Mucosa of descending colon (tissue), 3 donors: ENCODE results near the gene SAA1. TPM values are rescaled to one million over a fixed set of nuclear protein-coding genes. Genes with fewer than 3 reads are reported as not detected.

Experiments
- ATAC-seq: fragments of 200-7000 bp; cut with Tn5 transposase; one replicate; pipeline ENCODE4 v1.9.1; 2020; ENCODE audit warnings: mild to moderate bottlenecking, moderate library complexity
- DNase-seq, 3 donors: peaks; one replicate each; pipeline ENCODE4 v3.0.0-alpha.2; 2020
- H3K36me3 ChIP-seq: fragments of 200-600 bp; one replicate; pipeline ENCODE4 v1.8.0; 2021; ENCODE audit warnings: low read depth, mild to moderate bottlenecking
- H3K4me1 ChIP-seq: fragments of 200-600 bp; one replicate; pipeline ENCODE4 v1.8.0; 2021; ENCODE audit warnings: low read depth, mild to moderate bottlenecking
- H3K4me3 ChIP-seq: fragments of 200-600 bp; one replicate; pipeline ENCODE4 v1.8.0; 2021; ENCODE audit warnings: mild to moderate bottlenecking
- H3K9me3 ChIP-seq: fragments of 200-600 bp; one replicate; pipeline ENCODE4 v1.8.0; 2021; ENCODE audit warnings: mild to moderate bottlenecking
- CTCF ChIP-seq: fragments of 200-600 bp; IDR thresholded peaks from one replicate; pipeline ENCODE4 v1.8.0; 2022; ENCODE audit warnings: antibody characterized with exemption, mild to moderate bottlenecking
- intact Hi-C, 2 donors: fragments of 100-400 bp; cut with DNase I in 1 of 2; cut with micrococcal nuclease in 1 of 2; formaldehyde crosslinking; loops; one replicate each; pipeline versions ENCODE4 v1.11.0 to v1.11.1; 2022; cut with DNase I, micrococcal nuclease
- total RNA-seq, 3 donors: library from RNA; stranded (reverse); fragmentation: NEBNext Ultra II Directional in 2 of 3; extraction: Animal tissue kit (Norgen Biotek cat#: 25700) in 2 of 3; gene quantifications; one replicate each; pipeline versions ENCODE4 v1.2.1 to v1.2.4, GENCODE V29; 2021 to 2023
- donor health status: DM: no; HTN: no; CAD: no; lungs with moderate emphysema.
- donor health status: DM: no; HTN: no; CAD: no.
- donor health status: DM: no; HTN: yes; CAD: no.

Gene SAA1
- total RNA-seq, 3 donors from 2014 or later: 3.9 to 11.3 (median 8.0) TPM

GRCh38 chr11:18313965-18314763 is 48.1 kb downstream of the SAA1 start:
- DNase-seq (no peak), ATAC-seq (no peak)
- intact Hi-C loops: no loop called here
- TF ChIP-seq CTCF: no peak
- no peaks in the 10 kb centered on the region for H3K9me3 ChIP-seq
- no peaks in the 10 kb centered on the region for H3K36me3 ChIP-seq
- no peaks in the 10 kb centered on the region for H3K4me1 ChIP-seq
- H3K4me3 ChIP-seq: no peak overlapping the region

GRCh38 chr11:18314784-18315523 is 48.9 kb downstream of the SAA1 start:
- no peak for DNase-seq
- H3K4me1 ChIP-seq: no peaks in the 10 kb centered on the region
- intact Hi-C loops: no loop called here
- no peak overlapping the region for H3K4me3 ChIP-seq
- H3K9me3 ChIP-seq: no peaks in the 10 kb centered on the region
- TF ChIP-seq CTCF: no peak
- no peaks in the 10 kb centered on the region for H3K36me3 ChIP-seq
- no peak for ATAC-seq

- ATAC-seq: no peak
- H3K9me3 ChIP-seq: no peaks in the 10 kb centered on the region
- DNase-seq: no peak
- intact Hi-C loops: no loop called here
- no peaks in the 10 kb centered on the region for H3K36me3 ChIP-seq
- no peak overlapping the region for H3K4me3 ChIP-seq
- no peak for TF ChIP-seq CTCF
- peaks cover 2% of the 10 kb centered on the region for H3K4me1 ChIP-seq
Observed at GRCh38 chr11:18315893-18316292, 49.8 kb downstream of the SAA1 start.

- intact Hi-C loops: no loop called here
- no peak for DNase-seq
Observed at GRCh38 chr11:18317551-18317950, 51.5 kb downstream of the SAA1 start.

More at GRCh38 chr11:18317551-18317950, 51.5 kb downstream of the SAA1 start:
- Histone ChIP-seq H3K4me1 (peaks cover 8% of the 10 kb centered on the region), H3K9me3 (no peaks in the 10 kb centered on the region), H3K4me3 (no peak overlapping the region), H3K36me3 (no peaks in the 10 kb centered on the region)
- ATAC-seq: no peak
- TF ChIP-seq CTCF: no peak

Other genes with a start within 250 kb of the SAA1 start
- 10 to 100 TPM in 2 of 3 donors, 1 to 10 TPM in 1; 1.4 to 12.8 (median 10.7) TPM for gene TPH1, start 220.0 kb upstream of the SAA1 start, total RNA-seq
- gene SAAL1, start 160.2 kb upstream of the SAA1 start, total RNA-seq: 10 to 100 TPM; 11.3 to 13.4 (median 11.6) TPM
- gene MRGPRX3, start 133.7 kb upstream of the SAA1 start, total RNA-seq: under 1 TPM in 1 of 3 donors, not detected in 2; 0.17 TPM
- not detected for gene MRGPRX4, start 93.4 kb upstream of the SAA1 start, total RNA-seq
- not detected for gene SAA4, start 29.5 kb upstream of the SAA1 start, total RNA-seq
- 1 to 10 TPM; 1.3 to 2.0 (median 1.7) TPM for gene SAA2, start 17.6 kb upstream of the SAA1 start, total RNA-seq
- 10 to 100 TPM in 2 of 3 donors, 1 to 10 TPM in 1; 9.8 to 16.6 (median 14.1) TPM for gene HPS5, start 55.9 kb downstream of the SAA1 start, total RNA-seq
- 10 to 100 TPM; 32.8 to 43.3 (median 35.9) TPM for gene GTF2H1, start 56.3 kb downstream of the SAA1 start, total RNA-seq
- gene LDHA, start 128.3 kb downstream of the SAA1 start, total RNA-seq: 100 to 1,000 TPM; 453 to 504 (median 462) TPM
- gene LDHC, start 146.1 kb downstream of the SAA1 start, total RNA-seq: not detected
- not detected for gene LDHAL6A, start 189.6 kb downstream of the SAA1 start, total RNA-seq